Renal cortex interstitium (tissue), 15 donors: ENCODE measurements around the gene SAP30BP. TPM values are rescaled to one million over a fixed set of nuclear protein-coding genes. Genes with fewer than 3 reads are reported as not detected.
A peak's percentile ranks its signal among the peaks of the same experiment; 100 is the strongest.

ENCODE experiments used
- DNase-seq, 11 donors: peaks; one replicate each; pipeline ENCODE4 v3.0.0-alpha.2; 2013; ENCODE audit warnings: low read depth in 9 of 11, low spot score in 4 of 11; ENCODE audit errors: extremely low read depth in 1 of 11
- long read RNA-seq, 16 experiments: transcript quantifications; one replicate each; lab custom pipeline, GENCODE V29; 2026
- polyA plus RNA-seq, 3 donors: library from polyadenylated mRNA; unstranded; fragments of 120-200 nt; gene quantifications; one replicate each; pipeline ENCODE4 v1.2.1, GENCODE V29; 2013; ENCODE audit not compliant: insufficient read length in 3 of 3

Gene SAP30BP
- polyA plus RNA-seq, result 10 to 100 TPM; 87.6 to 96.1 (median 94.4) TPM
- long read RNA-seq, donor 1, transcript SAP30BP-225 (11 exons, 2,722 nt), result minor isoform, 7 of 28 reads
- long read RNA-seq, donor 1, transcript SAP30BP-204 (6 exons, 1,097 nt), result major isoform, 9 of 28 reads
- long read RNA-seq, donor 1, partial matches to known transcripts, result 7 of 28 reads
- long read RNA-seq, donor 1, other reads (novel, unspliced or antisense), result 0 of 28 reads
- long read RNA-seq, donor 2, transcript SAP30BP-225 (11 exons, 2,722 nt), result major isoform, 12 of 33 reads
- long read RNA-seq, donor 2, transcript SAP30BP-204 (6 exons, 1,097 nt), result minor isoform, 9 of 33 reads
- long read RNA-seq, donor 2, partial matches to known transcripts, result 5 of 33 reads
- long read RNA-seq, donor 2, other reads (novel, unspliced or antisense), result 0 of 33 reads
- long read RNA-seq, donor 3, transcript SAP30BP-225 (11 exons, 2,722 nt), result major isoform, 21 of 40 reads
- long read RNA-seq, donor 3, transcript SAP30BP-204 (6 exons, 1,097 nt), result minor isoform, 13 of 40 reads
- long read RNA-seq, donor 3, partial matches to known transcripts, result 0 of 40 reads
- long read RNA-seq, donor 3, other reads (novel, unspliced or antisense), result 0 of 40 reads
- long read RNA-seq, donor 4, transcript SAP30BP-225 (11 exons, 2,722 nt), result major isoform, 17 of 34 reads
- long read RNA-seq, donor 4, transcript SAP30BP-204 (6 exons, 1,097 nt), result minor isoform, 8 of 34 reads
- long read RNA-seq, donor 4, partial matches to known transcripts, result 0 of 34 reads
- long read RNA-seq, donor 4, other reads (novel, unspliced or antisense), result 0 of 34 reads
- long read RNA-seq, donor 5, result 0 reads
- long read RNA-seq, donor 6, transcript SAP30BP-224 (1 exons, 2,000 nt), result minor isoform, 7 of 35 reads
- long read RNA-seq, donor 6, transcript SAP30BP-225 (11 exons, 2,722 nt), result major isoform, 10 of 35 reads
- long read RNA-seq, donor 6, transcript SAP30BP-204 (6 exons, 1,097 nt), result minor isoform, 8 of 35 reads
- long read RNA-seq, donor 6, partial matches to known transcripts, result 5 of 35 reads
- long read RNA-seq, donor 6, other reads (novel, unspliced or antisense), result 0 of 35 reads
- long read RNA-seq, donor 7, transcript SAP30BP-224 (1 exons, 2,000 nt), result minor isoform, 5 of 34 reads
- long read RNA-seq, donor 7, transcript SAP30BP-225 (11 exons, 2,722 nt), result major isoform, 15 of 34 reads
- long read RNA-seq, donor 7, transcript SAP30BP-204 (6 exons, 1,097 nt), result minor isoform, 8 of 34 reads
- long read RNA-seq, donor 7, partial matches to known transcripts, result 5 of 34 reads
- long read RNA-seq, donor 7, other reads (novel, unspliced or antisense), result 0 of 34 reads
- long read RNA-seq, donor 8, result 0 reads
- long read RNA-seq, donor 9, transcript SAP30BP-225 (11 exons, 2,722 nt), result major isoform, 20 of 36 reads
- long read RNA-seq, donor 9, transcript SAP30BP-204 (6 exons, 1,097 nt), result minor isoform, 11 of 36 reads
- long read RNA-seq, donor 9, partial matches to known transcripts, result 0 of 36 reads
- long read RNA-seq, donor 9, other reads (novel, unspliced or antisense), result 0 of 36 reads
- long read RNA-seq, donor 10, transcript SAP30BP-204 (6 exons, 1,097 nt), result minor isoform, 6 of 21 reads
- long read RNA-seq, donor 10, transcript SAP30BP-225 (11 exons, 2,722 nt), result major isoform, 8 of 21 reads
- long read RNA-seq, donor 10, partial matches to known transcripts, result 0 of 21 reads
- long read RNA-seq, donor 10, other reads (novel, unspliced or antisense), result 0 of 21 reads
- long read RNA-seq, donor 11, transcript SAP30BP-204 (6 exons, 1,097 nt), result minor isoform, 9 of 23 reads
- long read RNA-seq, donor 11, transcript SAP30BP-225 (11 exons, 2,722 nt), result major isoform, 11 of 23 reads
- long read RNA-seq, donor 11, partial matches to known transcripts, result 0 of 23 reads
- long read RNA-seq, donor 11, other reads (novel, unspliced or antisense), result 0 of 23 reads
- long read RNA-seq, donor 12, transcript SAP30BP-225 (11 exons, 2,722 nt), result major isoform, 8 of 14 reads
- long read RNA-seq, donor 12, partial matches to known transcripts, result 0 of 14 reads
- long read RNA-seq, donor 12, other reads (novel, unspliced or antisense), result 0 of 14 reads
- long read RNA-seq, donor 13, result 0 reads
- long read RNA-seq, donor 14, transcript SAP30BP-204 (6 exons, 1,097 nt), result minor isoform, 11 of 42 reads
- long read RNA-seq, donor 14, transcript SAP30BP-225 (11 exons, 2,722 nt), result major isoform, 22 of 42 reads
- long read RNA-seq, donor 14, partial matches to known transcripts, result 0 of 42 reads
- long read RNA-seq, donor 14, other reads (novel, unspliced or antisense), result 0 of 42 reads
- long read RNA-seq, donor 15, transcript SAP30BP-225 (11 exons, 2,722 nt), result major isoform, 11 of 17 reads
- long read RNA-seq, donor 15, partial matches to known transcripts, result 0 of 17 reads
- long read RNA-seq, donor 15, other reads (novel, unspliced or antisense), result 0 of 17 reads
- long read RNA-seq, donor 16, transcript SAP30BP-225 (11 exons, 2,722 nt), result major isoform, 55 of 105 reads
- long read RNA-seq, donor 16, transcript SAP30BP-204 (6 exons, 1,097 nt), result minor isoform, 25 of 105 reads
- long read RNA-seq, donor 16, transcript SAP30BP-224 (1 exons, 2,000 nt), result minor isoform, 7 of 105 reads
- long read RNA-seq, donor 16, partial matches to known transcripts, result 11 of 105 reads
- long read RNA-seq, donor 16, other reads (novel, unspliced or antisense), result 0 of 105 reads

- peak; percentile 97 to 99 (median 98) for DNase-seq
Observed at GRCh38 chr17:75666959-75667790, at the start of gene SAP30BP, which contains the start of gene RECQL5. Gene SAP30BP (plus strand): TSS chr17:75667338. CDS start chr17:75667373, 35 bp downstream. Gene RECQL5 (minus strand): TSS chr17:75667154. CDS start chr17:75666557, 597 bp downstream.

- no peak for DNase-seq
Observed at GRCh38 chr17:75617675-75618074, 49.5 kb upstream of the SAP30BP start.

GRCh38 chr17:75619506-75620431 is 47.4 kb upstream of the SAP30BP start:
- no peak for DNase-seq

- DNase-seq, result no peak
Observed at GRCh38 chr17:75621489-75621888, 45.6 kb upstream of the SAP30BP start.

GRCh38 chr17:75622076-75622475 is 45.1 kb upstream of the SAP30BP start:
- no peak for DNase-seq

GRCh38 chr17:75622771-75623273 is 44.3 kb upstream of the SAP30BP start:
- no peak for DNase-seq

- no peak for DNase-seq
Observed at GRCh38 chr17:75623386-75623785, 43.8 kb upstream of the SAP30BP start.

GRCh38 chr17:75624021-75624420 is 43.1 kb upstream of the SAP30BP start:
- no peak for DNase-seq

- no peak for DNase-seq
Observed at GRCh38 chr17:75624714-75625345, 42.3 kb upstream of the SAP30BP start.

GRCh38 chr17:75625813-75626486 is 41.2 kb upstream of the SAP30BP start:
- no peak for DNase-seq

GRCh38 chr17:75626496-75627038 is 40.6 kb upstream of the SAP30BP start:
- DNase-seq, result no peak

GRCh38 chr17:75627094-75627493 is 40.0 kb upstream of the SAP30BP start:
- no peak for DNase-seq

GRCh38 chr17:75628425-75628824 is 38.7 kb upstream of the SAP30BP start:
- DNase-seq, result no peak
